Stimulated activated CD4-positive, alpha-beta T cell treated with anti-CD3 and anti-CD28 coated beads, Interleukin-1b, Interleukin-23, amount 100 ng/mL, for 4 hours (primary cell): ENCODE data around the gene SUSD6.

Experiments used
- DNase-seq, 2 donors: peaks; one replicate each; pipeline ENCODE4 v3.0.0-alpha.2; 2020; ENCODE audit warnings: low read depth in 2 of 2

Gene SUSD6

DNA sequence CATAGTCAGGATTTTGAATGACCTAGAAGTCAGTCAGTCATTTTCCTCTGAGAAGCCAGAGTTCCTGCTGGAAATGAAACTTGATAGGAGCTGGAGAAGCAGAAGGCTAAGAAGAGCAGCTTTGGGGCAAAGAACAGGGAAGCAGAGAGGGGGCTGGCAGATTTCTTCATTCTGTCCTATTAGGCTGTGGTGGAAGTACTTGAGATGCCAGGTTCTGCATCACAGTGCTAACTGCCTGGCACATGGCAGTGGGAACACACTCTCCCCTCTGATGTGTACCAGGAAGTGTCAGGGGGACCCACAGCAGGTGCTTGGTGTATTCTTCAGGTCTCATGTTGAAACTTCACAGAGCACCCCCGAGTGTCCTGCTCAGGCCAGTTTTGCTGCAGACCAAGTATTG, 61.0 kb downstream of the SUSD6 start:
- no peak for DNase-seq

DNA sequence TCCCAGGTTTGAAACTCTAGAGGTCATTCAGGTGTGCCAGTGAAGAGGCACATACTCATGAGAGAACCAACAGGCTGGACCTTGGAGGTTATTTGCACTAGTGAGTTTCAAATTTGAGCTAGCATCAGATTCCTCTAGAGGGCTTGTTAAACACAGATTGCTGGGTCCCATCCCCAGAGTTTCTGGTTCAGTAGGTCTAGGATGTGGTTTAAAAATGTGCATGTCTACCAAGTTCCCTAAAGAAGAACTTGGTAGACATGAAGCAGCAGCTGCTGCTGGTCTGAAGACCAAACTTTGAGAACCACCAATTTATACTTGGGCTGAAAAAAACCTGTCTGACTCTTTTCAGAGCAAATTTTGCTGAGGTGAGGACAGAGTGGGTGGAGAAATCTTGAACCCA, 61.7 kb downstream of the SUSD6 start:
- DNase-seq: no peak

DNA sequence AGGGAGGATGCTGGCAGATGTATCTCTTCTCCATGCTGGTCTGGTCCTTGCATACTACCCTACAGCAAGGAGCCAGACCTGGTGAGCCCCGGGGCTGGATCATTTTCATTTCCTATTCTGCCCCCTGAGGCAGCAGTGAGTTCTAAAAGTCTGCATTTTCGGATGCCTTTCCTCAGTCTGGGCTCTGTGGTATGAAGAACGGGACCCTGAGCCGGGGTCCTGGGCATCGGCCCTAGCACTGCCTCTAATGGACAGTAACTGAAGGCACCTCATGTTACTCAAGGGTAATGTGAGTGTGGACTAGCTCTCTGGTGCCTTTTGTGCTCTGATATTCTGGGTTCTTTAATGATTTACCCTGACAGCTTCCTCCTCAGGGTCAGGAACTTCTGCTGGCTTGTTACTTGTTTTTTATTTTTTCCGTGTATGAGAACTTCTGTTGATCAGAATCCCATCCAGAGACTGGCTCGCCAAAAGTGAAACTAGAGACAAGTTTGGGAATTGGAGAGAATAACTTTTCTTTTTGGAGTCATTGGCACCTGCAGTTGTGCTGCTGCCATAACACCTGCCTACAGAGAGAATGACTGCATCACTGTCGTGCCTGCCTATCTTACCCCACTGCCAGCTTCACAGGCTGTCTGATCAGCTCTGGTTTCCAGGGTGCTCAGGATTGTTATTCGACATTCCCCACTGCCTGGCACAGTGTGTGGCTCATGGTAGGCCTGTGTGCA, 62.3 kb downstream of the SUSD6 start:
- no peak for DNase-seq

DNA sequence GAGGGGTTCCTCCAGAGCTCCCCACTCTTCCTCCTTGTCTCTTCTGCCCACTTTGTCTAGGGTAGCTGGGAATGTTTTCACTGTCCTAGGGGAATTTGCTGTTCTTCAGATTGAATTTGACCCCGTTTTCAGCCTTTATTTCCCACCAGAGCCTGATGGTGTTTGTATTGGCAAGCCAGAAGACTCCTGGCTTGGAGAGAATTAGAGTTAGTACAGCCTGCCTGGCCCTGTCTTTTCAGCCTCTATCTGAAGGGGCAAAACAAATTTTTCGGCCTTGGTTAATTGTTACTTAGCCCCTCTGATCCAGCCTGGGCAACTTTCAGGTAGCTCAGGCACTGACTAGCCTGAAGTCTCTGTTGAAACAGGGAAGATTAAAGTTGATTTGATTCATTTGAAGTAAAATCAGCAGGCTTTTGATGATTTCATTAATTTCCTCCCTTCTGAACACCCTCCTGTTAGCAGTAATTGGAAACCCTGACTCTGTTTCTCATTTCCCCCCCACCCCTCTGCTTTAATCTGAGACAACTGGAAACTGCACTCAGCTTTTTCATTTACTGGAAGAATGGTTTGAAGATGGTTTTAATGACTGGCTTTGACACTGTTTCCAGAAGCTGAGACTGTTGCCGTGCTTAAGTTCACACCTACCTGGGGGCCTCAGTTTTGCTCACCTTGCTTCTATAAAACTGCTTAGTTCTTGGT, 63.3 kb downstream of the SUSD6 start:
- DNase-seq: peak in 1 of 2 donors; percentile 31

DNA sequence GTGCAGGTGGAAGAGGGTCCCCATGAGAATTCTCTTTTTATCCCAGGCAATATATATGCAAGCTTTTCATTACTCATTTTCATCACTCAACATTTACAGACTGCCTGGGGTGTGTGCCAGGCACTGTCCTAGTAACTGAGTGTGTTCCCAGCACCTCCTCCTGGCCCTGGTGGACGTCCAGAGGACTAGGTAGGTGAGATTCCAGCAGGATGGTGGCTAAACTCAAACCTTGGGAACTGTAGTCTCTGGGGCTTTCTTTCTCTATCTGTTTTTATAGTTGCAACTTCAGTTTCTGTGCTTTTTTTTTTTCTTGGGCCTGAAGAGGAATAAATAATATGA, 63.8 kb downstream of the SUSD6 start:
- DNase-seq: no peak

DNA sequence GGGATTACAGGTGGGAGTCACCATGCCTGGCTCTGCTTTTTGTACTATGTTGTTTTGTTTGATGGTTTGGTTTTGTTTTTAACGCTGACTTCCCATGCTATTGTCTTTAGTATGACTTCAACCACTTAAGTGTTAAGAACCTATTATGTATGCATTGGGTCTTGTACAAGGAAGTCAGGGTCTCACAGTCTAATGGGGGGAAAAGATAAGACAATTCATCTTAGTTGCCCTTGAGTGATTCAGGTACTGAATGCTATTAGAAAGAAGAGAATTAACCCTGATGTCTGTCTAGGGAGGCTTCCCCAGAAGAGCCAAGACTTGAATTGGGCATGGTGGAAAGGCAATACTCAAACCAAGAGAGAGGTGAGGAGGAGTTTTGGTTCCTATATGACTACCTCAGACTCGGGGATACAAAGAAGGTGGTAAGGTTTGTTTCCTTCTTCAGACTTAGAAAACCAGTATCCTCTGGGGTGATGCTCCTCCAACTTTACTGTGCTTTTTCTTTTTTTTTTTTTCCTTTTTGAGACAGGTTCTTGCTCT, 64.6 kb downstream of the SUSD6 start:
- no peak for DNase-seq

DNA sequence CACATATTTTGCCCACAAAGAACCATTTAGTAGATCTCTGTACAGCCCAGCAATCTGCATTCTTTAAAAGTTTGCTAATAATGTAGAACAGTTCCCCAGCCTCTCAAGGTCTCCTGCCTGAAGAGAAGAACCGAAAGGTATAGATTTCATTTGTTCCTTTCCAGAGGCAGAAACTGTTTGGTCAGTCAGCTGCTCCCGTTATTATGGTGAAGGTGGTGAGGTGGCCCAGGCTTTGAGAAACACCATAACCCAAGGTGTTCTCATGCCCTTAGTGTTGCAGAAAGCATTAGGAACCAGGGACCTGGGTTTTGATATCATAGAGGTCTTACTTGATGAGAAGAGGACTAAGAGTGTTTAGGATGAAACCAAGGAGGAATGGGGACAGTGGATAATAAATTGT, 65.3 kb downstream of the SUSD6 start:
- DNase-seq: no peak

DNA sequence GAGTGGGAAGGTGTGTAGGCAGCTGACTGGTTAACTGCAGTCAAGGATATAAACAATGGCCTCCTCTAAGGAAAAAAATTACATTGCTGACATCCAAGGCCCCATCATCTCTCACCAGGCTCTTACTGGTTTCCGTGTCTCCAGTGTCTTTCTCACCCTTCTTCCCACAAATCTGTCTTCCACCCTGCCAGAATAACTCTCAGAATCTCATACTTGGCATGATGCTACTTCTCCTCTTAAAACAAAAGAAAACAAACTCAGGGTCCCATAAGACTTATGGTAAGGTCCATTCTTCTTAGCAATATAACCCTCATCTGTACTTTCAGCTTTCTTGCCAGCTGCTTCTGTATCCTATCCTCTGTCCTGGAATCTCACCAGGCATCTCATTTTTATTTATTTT, 68.9 kb downstream of the SUSD6 start:
- DNase-seq: no peak

DNA sequence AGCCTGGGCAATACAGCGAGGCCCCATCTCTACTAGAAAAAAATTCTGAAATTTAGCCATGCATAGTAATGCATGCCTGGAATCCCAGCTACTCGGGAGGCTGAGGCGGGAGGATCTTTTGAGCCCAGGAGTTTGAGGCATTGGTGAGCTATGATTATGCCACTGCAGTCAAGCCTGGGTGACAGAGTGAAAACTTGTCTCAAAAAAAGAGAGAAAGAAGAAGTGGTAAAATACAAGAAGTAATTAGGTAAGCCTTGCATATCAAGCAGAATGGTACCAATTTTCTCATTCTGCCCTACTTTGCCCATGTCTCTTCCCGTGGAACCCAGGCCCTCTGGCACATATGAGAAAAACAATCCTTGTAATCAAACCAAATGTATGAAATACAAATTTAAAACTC, 70.7 kb downstream of the SUSD6 start:
- DNase-seq: no peak

DNA sequence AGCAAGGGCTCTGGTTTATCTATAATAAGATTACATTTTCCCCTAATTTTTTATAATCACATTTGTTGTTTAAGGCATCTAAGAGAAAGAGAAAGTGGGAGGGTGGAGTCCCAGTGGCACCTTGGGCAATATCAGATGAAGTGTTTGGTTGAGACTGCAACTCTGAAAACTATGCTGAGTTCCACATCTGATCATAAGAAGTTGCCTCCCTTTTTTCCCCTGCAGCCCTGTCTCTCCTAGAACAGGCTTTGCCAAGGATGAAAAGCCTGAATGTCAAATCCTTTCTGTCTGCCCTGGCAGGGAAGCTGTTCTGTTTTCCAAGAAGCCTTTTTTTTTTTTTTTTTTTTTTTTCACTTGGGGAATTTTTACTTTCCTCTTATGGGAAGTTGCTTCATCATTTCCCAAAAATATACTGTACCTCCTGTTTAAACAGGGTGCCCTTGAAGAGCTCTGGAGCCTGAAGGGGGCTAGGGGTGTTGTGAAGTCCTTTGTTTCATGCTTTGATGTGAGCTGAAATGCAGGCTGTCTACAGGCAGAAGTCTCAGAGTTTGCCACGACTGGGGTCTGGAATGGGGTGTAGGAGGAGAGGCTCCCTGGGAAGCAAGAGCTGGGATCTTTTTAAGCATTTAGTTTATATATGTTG, 71.3 kb downstream of the SUSD6 start:
- no peak for DNase-seq

DNA sequence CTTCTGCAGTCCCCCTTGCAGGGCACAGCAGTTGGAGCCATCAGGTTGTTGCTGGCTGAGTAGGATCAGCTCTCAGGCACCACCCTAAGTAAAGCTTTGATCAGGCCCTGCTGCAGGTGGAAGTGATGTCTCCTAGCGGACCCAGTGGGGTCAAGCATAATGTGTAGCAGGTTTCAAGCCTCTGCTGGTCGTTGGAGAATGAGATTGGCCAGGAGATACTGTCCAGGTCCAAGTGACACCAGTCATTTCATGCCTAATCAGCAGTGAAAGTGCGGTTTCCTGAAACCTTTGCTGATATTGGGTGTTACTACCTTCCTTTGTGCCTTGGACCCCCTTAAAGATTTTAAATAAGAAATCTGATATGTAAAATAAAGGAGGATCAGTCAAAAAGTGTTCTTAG, 72.6 kb downstream of the SUSD6 start:
- DNase-seq: no peak

DNA sequence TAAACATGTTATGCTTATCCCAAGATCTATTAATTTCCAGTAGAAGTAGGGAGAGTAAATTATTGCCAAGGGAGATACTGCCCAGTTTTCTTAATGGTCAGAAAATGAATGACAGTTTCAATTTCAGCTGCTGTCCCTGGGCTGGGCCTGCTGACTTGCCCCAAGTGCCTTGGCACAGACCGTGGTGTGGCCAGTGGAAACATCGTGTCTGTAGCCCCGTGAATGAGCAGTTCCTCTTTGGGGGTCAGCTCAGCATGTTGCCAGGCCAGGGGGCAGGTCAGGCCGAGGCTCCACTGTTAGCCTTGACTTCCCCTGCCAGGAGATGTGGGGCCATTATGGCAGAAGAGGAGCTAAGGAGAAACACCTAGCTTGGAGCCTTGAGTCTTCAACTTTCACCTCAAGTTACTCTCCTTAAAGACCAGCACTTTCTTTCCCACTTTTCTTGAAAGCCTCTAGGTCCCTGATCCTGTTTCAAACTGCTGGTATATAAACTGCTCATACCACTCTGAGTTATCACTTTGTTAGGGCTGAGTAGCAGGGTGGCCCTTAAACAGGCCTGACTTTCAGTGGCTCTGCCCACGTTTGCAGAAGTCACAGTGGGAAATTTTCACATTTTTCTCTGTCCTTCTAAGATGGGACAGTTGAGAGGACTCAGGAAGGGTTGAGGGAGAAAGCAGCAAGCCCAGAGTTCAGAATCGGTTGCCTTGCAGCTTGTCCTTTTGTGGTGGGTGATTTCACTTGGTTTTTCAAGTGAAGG, 73.2 kb downstream of the SUSD6 start:
- DNase-seq: no peak

DNA sequence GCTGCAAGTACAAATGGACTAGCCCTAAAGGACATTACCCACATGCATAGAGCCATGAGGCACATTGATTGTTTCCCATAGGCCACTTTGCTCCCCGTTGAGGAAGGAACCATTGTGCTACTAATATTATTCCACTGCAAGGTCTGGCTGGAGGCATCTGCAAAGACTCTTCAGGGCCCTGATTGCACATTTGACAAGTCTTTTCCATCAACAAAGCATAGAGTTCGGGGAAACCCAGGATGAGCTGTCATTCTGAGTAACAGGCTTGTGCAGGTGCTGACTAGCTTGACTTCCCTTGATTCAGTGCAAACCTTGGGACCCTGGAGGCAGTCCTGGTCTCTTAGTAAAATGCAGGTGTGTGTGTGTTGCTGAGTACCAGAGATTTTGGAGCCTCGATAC, 73.8 kb downstream of the SUSD6 start:
- DNase-seq: peak; percentile 34 to 63

DNA sequence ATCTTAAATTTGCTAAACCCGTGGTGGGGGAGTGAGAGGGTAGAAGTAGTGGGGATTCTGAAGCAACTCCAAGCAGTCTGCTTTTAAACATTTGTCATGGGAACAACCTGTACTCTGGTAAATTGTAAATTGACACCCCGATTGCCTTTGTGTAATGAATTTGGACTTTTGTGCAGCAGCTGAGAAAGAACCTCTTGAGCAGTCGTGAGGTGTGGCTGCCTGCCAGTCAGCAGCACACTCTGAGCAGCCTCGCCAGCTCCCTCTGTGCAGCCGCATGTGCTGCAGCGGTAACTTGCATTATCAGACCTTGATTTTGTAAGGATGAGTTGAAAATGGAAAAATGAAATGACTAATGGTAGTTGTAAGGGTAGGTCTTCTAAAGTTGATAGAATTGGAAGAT, 74.3 kb downstream of the SUSD6 start:
- no peak for DNase-seq

DNA sequence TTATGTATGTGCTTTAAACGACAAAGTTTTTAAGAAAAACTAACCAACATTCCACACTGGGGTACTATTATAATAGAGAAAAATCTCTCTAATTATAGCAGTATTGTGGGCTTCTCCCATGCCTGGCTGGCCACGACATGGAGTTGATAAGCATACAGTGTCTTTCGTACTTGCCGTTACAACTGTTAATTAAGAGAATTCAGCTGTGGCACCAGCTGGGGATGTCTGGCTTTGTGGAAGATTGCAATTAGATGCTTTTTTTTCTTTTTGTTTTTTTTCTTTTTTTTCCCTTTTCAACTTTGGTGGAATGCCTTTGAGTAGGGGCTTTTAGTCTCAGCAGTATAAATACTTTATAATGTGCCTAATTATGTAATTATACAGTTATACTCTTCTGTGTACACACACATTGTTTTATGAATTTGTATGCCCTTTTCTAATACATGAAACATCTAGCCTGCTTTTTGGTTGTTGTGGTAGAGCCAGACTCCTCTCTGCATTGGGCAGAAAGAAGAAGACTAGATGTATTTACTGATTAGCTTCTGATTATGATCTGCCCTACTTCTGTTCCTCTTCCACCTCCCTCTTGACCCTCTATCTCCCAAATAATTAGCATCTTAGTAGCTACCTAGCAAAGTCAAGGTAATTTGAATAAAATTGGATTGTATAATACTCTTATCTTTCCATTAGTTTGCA, 76.4 kb downstream of the SUSD6 start:
- no peak for DNase-seq

DNA sequence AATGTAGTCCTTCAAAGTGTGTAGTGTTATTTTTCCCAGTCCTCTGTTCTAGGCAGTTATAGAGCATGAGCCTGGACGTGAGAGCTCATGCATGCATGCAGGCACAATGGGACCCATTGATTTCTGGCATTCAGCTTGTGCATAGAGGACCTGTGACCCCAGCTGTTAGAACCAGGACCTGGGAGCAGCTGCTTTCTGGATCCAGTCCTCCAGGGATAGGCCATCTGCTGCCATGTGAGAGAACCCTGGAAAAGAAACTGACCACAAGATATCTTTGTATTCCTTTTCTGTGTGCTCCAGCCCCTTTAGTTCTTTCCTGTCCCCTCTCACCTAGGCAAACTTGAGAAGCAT, 76.9 kb downstream of the SUSD6 start:
- no peak for DNase-seq

DNA sequence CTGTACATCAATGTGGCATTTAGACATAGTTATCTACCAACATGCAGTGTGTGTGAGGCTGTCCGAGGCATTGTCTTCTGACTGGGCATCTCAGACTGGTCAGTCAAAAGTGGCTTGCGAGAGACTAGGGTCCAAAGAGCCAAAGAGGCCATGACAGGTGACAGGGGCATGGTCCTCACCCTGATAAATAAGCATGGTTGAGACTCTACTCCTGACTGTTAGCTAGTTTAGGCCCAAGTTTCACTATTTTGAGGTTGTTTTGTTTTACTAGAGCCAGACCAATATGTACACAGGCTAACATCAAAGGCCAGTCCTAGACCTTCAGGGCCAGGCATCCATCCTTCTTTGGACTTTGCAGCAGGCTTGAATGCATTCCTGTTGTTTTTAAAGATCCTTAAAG, 78.6 kb downstream of the SUSD6 start:
- no peak for DNase-seq

DNA sequence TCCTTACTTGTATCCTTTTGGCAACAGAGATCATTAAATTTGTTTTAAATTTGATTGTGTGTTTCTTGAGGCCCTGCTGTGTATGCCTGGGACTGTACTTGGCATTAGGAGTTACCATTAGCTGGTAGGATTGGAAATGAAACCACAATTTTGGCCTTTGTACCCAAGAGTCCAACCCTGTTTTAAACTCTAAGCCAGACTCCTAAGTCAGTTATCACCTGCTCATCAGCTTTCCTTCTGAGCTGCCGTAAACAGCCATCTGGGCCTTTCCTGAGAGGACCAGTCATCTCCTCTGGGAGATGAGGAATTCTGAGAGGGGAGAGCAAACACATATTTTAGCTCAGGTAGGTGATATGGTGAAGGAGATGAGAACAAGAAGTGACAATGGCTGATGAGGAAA, 81.2 kb downstream of the SUSD6 start:
- no peak for DNase-seq

DNA sequence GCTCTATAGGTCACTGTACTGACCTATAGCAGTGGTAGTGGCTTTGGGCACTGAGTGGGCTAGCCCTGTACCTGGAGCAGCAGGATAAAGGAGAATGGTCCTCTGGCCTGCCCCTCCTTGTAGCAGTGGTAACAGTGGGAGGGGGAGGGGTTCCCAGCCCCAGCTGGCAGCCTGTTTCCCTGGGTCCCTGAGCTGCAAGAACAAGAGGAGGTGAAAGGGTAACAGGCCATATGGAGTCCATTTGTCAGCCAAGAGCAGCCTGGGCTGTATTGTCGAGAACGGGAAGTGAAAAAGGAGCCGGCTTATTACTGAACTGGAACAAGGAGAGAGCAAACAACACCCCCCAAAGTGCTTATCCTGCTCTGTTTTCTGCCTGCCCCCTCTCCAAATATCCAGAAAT, 81.7 kb downstream of the SUSD6 start:
- no peak for DNase-seq

DNA sequence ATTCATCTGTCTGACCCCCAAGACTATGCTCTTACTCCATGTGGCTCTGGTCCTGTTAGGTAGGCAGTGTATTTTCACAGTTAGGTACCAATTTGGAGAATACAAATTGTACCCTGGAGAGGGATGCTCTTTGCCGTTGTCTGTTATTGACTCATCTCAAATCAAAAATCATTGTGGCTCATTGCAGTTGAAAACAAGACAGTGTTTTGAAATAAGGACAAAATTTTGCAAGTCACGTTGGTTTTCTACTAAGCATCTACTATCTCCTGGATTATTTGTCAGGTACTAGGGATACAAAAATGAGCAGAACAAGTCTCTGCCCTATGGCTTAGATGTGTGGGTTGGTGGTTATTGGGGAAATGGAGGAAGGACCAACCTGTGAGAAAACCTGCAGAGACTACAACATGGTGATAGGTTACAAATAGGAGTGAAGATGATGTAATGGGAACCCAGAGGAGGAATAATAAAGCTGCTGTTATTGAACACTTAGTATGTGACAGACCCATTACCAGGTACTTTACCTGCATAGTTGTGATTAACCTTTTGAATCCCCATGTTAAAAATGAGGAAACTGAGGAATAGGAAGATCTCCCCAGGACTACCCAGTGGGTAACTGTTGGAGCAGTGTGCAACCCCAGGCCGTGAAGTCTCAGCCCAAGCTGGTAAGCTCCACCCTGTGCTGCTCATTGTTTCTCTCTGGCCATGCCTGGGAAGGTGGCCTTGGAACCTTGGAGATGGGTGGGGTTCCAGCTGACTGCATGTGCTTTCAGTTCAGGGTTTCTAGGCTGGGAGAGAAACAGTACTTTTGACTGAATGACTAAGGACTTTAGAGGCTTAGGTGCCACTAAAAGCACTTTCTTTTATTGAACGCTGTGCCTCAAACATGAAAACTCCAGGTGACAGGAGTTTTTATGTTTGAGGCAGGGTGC, 82.7 kb downstream of the SUSD6 start:
- no peak for DNase-seq
